AML-193 (cell line): ENCODE data around the gene TMA7B.
A peak's percentile ranks its signal among the peaks of the same experiment; 100 is the strongest.

Experiments used
- DNase-seq, 2 experiments: peaks; one replicate each; lab custom pipeline; 2025; lab: John Stamatoyannopoulos, UW

The TMA7B gene

GRCh38 chr22:39959640-39960447 lies at the start of gene TMA7B:
TSS of gene TMA7B (plus strand) at chr22:39960397. CDS start at chr22:39964375, 3,978 bp downstream.
- peak; percentile 8 to 32 for DNase-seq

GRCh38 chr22:39910876-39911613 lies 49.2 kb upstream of the TMA7B start:
- DNase-seq, result no peak

GRCh38 chr22:39913321-39913720 lies 46.9 kb upstream of the TMA7B start:
- no peak for DNase-seq

GRCh38 chr22:39913886-39914285 lies 46.3 kb upstream of the TMA7B start:
- DNase-seq, result no peak

GRCh38 chr22:39914584-39914983 lies 45.6 kb upstream of the TMA7B start:
- no peak for DNase-seq

GRCh38 chr22:39915295-39915726 lies 44.9 kb upstream of the TMA7B start:
- no peak for DNase-seq

- no peak for DNase-seq
Measured at GRCh38 chr22:39916496-39916895, 43.7 kb upstream of the TMA7B start.

- DNase-seq, result no peak
Measured at GRCh38 chr22:39917197-39917643, 43.0 kb upstream of the TMA7B start.

- no peak for DNase-seq
Measured at GRCh38 chr22:39917776-39918495, 42.3 kb upstream of the TMA7B start.

- no peak for DNase-seq
Measured at GRCh38 chr22:39920134-39920743, 40.0 kb upstream of the TMA7B start.

- DNase-seq, result no peak
Measured at GRCh38 chr22:39923696-39924095, 36.5 kb upstream of the TMA7B start.

- no peak for DNase-seq
Measured at GRCh38 chr22:39924286-39924685, 35.9 kb upstream of the TMA7B start.

GRCh38 chr22:39925273-39925672 lies 34.9 kb upstream of the TMA7B start:
- no peak for DNase-seq

GRCh38 chr22:39925909-39926679 lies 34.1 kb upstream of the TMA7B start:
- no peak for DNase-seq

- no peak for DNase-seq
Measured at GRCh38 chr22:39926753-39927152, 33.4 kb upstream of the TMA7B start.

GRCh38 chr22:39927544-39927943 lies 32.7 kb upstream of the TMA7B start:
- DNase-seq, result no peak

GRCh38 chr22:39928536-39929520 lies 31.4 kb upstream of the TMA7B start:
- DNase-seq, result peak; percentile 59 to 75

GRCh38 chr22:39931251-39931650 lies 28.9 kb upstream of the TMA7B start:
- DNase-seq, result no peak

- DNase-seq, result no peak
Measured at GRCh38 chr22:39932166-39932565, 28.0 kb upstream of the TMA7B start.
